WTC11 (cell line): ENCODE data around the gene ARMH2. TPM values are rescaled to one million over a fixed set of nuclear protein-coding genes. Genes with fewer than 3 reads are reported as not detected.
"Not testable (repeated sequence)": the region's sequence is repeated elsewhere in the genome, so short reads cannot be mapped to it uniquely, and the experiment has no call there.

Source experiments
- ATAC-seq: fragments of 200-7000 bp; cut with Tn5 transposase; 2 replicates; pipeline ENCODE4 v1.10.0; 2021; ENCODE audit warnings: mild to moderate bottlenecking, moderate library complexity
- CTCF ChIA-PET: fragments of 300-600 bp; sonication (Branson Sonifier 250); formaldehyde crosslinking; loops from one replicate; lab custom pipeline; 2021; ENCODE audit warnings: antibody characterized with exemption; lab: Charles Lee
- POLR2A ChIA-PET: fragments of 350-600 bp; sonication (Branson Sonifier 250); formaldehyde crosslinking; loops from one replicate; lab custom pipeline; 2021; ENCODE audit warnings: antibody characterized with exemption; lab: Charles Lee
- DNase-seq: peaks from one replicate; pipeline ENCODE4 v3.0.0; 2021; ENCODE audit warnings: low spot score
- H3K27ac Mint-ChIP-seq: 2 replicates; pipeline ENCODE4 v1.8.0; 2021; ENCODE audit warnings: mixed read lengths
- H3K27me3 Mint-ChIP-seq: 2 replicates; pipeline ENCODE4 v1.8.0; 2021; ENCODE audit warnings: low read depth, mild to moderate bottlenecking, moderate library complexity, mixed read lengths
- H3K36me3 Mint-ChIP-seq: 2 replicates; pipeline ENCODE4 v1.8.0; 2021; ENCODE audit warnings: mixed read lengths
- H3K4me1 Mint-ChIP-seq: 2 replicates; pipeline ENCODE4 v1.8.0; 2022; ENCODE audit warnings: mixed read lengths
- H3K4me3 Mint-ChIP-seq: 2 replicates; pipeline ENCODE4 v1.8.0; 2021; ENCODE audit warnings: mild to moderate bottlenecking, moderate library complexity, mixed read lengths
- H3K9me3 Mint-ChIP-seq: 2 replicates; pipeline ENCODE4 v1.8.0; 2021; ENCODE audit warnings: mixed read lengths
- ARID4B ChIP-seq: sonication (generic); formaldehyde crosslinking; IDR thresholded peaks from 2 replicates; pipeline ENCODE4 v1.8.0; 2023; ENCODE audit warnings: missing genetic modification reagents, mild to moderate bottlenecking, borderline replicate concordance
- ATF1 ChIP-seq: sonication (generic); formaldehyde crosslinking; IDR thresholded peaks from 2 replicates; pipeline ENCODE4 v1.8.1; 2023; ENCODE audit warnings: mild to moderate bottlenecking, moderate library complexity, missing genetic modification reagents
- ATF3 ChIP-seq: sonication (generic); formaldehyde crosslinking; conservative IDR thresholded peaks from 2 replicates; pipeline ENCODE4 v1.8.1; 2022; ENCODE audit warnings: mild to moderate bottlenecking, missing genetic modification reagents
- CDX4 ChIP-seq: fragments of 250-450 bp; sonication (Bioruptor Pico); IDR thresholded peaks from 2 replicates; pipeline ENCODE4 v1.9.0; 2021; ENCODE audit warnings: moderate library complexity, mild to moderate bottlenecking, inconsistent platforms, borderline replicate concordance
- CREM ChIP-seq: sonication (generic); formaldehyde crosslinking; IDR thresholded peaks from 2 replicates; pipeline ENCODE4 v1.8.1; 2022; ENCODE audit warnings: mild to moderate bottlenecking, missing genetic modification reagents, moderate library complexity
- ESRRA ChIP-seq: sonication (generic); formaldehyde crosslinking; IDR thresholded peaks from 2 replicates; pipeline ENCODE4 v1.8.1; 2022; ENCODE audit warnings: mild to moderate bottlenecking, missing genetic modification reagents, borderline replicate concordance
- GABPB1 ChIP-seq: sonication (generic); formaldehyde crosslinking; IDR thresholded peaks from 2 replicates; pipeline ENCODE4 v1.8.1; 2023; ENCODE audit warnings: mild to moderate bottlenecking, missing genetic modification reagents
- MXD4 ChIP-seq: fragments of 250-450 bp; sonication (Bioruptor Pico); IDR thresholded peaks from 2 replicates; pipeline ENCODE4 v1.8.0; 2021; ENCODE audit warnings: mild to moderate bottlenecking, moderate library complexity, borderline replicate concordance
- NFE2L1 ChIP-seq: sonication (generic); formaldehyde crosslinking; IDR thresholded peaks from 2 replicates; pipeline ENCODE4 v1.8.1; 2023; ENCODE audit warnings: missing genetic modification reagents
- NFYB ChIP-seq: sonication (generic); formaldehyde crosslinking; conservative IDR thresholded peaks from 2 replicates; pipeline ENCODE4 v1.8.0; 2022; ENCODE audit warnings: low read depth, missing genetic modification reagents
- NR1H2 ChIP-seq: sonication (generic); formaldehyde crosslinking; IDR thresholded peaks from 2 replicates; pipeline ENCODE4 v1.9.0; 2021; ENCODE audit warnings: mild to moderate bottlenecking, moderate library complexity, missing genetic modification reagents
- SMAD4 ChIP-seq: sonication (generic); formaldehyde crosslinking; IDR thresholded peaks from 2 replicates; pipeline ENCODE4 v1.8.0; 2022; ENCODE audit warnings: mild to moderate bottlenecking, missing genetic modification reagents
- ZNF219 ChIP-seq: sonication (generic); formaldehyde crosslinking; IDR thresholded peaks from 2 replicates; pipeline ENCODE4 v1.8.0; 2023; ENCODE audit warnings: missing genetic modification reagents, mild to moderate bottlenecking, borderline replicate concordance
- ZNF263 ChIP-seq: sonication (generic); formaldehyde crosslinking; IDR thresholded peaks from 2 replicates; pipeline ENCODE4 v1.8.1; 2022; ENCODE audit warnings: low read depth, mild to moderate bottlenecking, moderate library complexity, missing genetic modification reagents
- ZNF416 ChIP-seq: fragments of 250-450 bp; sonication (Bioruptor Pico); IDR thresholded peaks from 2 replicates; pipeline ENCODE4 v1.9.0; 2021; ENCODE audit warnings: mild to moderate bottlenecking, inconsistent platforms
- ZNF671 ChIP-seq: fragments of 250-450 bp; sonication (Bioruptor Pico); IDR thresholded peaks from 2 replicates; pipeline ENCODE4 v1.8.0; 2021; ENCODE audit warnings: mild to moderate bottlenecking
- total RNA-seq: library from RNA; stranded (reverse); gene quantifications from 3 replicates; pipeline ENCODE4 v1.2.3, GENCODE V29; 2021
- TF ChIP-seq, protein P1 (sequence below): sonication (generic); formaldehyde crosslinking; IDR thresholded peaks from 2 replicates; pipeline ENCODE4 v1.8.0; 2022; ENCODE audit warnings: mild to moderate bottlenecking, missing genetic modification reagents

Gene ARMH2
- total RNA-seq, 1 experiment from 2014 or later, result not detected

- H3K4me1 Mint-ChIP-seq, H3K36me3 Mint-ChIP-seq, H3K4me3 Mint-ChIP-seq, DNase-seq, ATAC-seq, POLR2A ChIA-PET, CTCF ChIA-PET, H3K27ac Mint-ChIP-seq, H3K27me3 Mint-ChIP-seq: not testable (repeated sequence)
- H3K9me3 Mint-ChIP-seq, result peaks cover 31% of the 10 kb centered on the region
Measured at GRCh38 chr6:24754378-24754777, 44.3 kb downstream of the ARMH2 start.

GRCh38 chr6:24753545-24753944 is 45.2 kb downstream of the ARMH2 start:
- Mint-ChIP-seq H3K4me1 (0 out of 2 replicates have a peak, but pooled peaks cover 2% of the 10 kb centered on the region), H3K9me3 (peaks cover 31% of the 10 kb centered on the region), H3K36me3 (no peaks in the 10 kb centered on the region), H3K4me3 (no peak overlapping the region), H3K27me3 (no peaks in the 10 kb centered on the region), H3K27ac (no peak overlapping the region)
- CTCF ChIA-PET, result no interaction called here
- POLR2A ChIA-PET, result no interaction called here
- ATAC-seq (no peak), DNase-seq (no peak)
- TF ChIP-seq ESRRA (no peak), MXD4 (no peak), ZNF416 (CRISPR knock-in tag) (no peak), ZNF671 (CRISPR knock-in tag) (no peak), ZNF219 (CRISPR knock-in tag) (no peak), CDX4 (CRISPR knock-in tag) (no peak), ATF1 (CRISPR knock-in tag) (no peak), GABPB1 (CRISPR knock-in tag) (no peak), ZNF263 (CRISPR knock-in tag) (no peak), SMAD4 (no peak), NFE2L1 (no peak), NR1H2 (CRISPR knock-in tag) (no peak), ARID4B (CRISPR knock-in tag) (no peak)
- TF ChIP-seq, protein P1, sequence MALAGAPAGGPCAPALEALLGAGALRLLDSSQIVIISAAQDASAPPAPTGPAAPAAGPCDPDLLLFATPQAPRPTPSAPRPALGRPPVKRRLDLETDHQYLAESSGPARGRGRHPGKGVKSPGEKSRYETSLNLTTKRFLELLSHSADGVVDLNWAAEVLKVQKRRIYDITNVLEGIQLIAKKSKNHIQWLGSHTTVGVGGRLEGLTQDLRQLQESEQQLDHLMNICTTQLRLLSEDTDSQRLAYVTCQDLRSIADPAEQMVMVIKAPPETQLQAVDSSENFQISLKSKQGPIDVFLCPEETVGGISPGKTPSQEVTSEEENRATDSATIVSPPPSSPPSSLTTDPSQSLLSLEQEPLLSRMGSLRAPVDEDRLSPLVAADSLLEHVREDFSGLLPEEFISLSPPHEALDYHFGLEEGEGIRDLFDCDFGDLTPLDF (CRISPR knock-in tag), result no peak

GRCh38 chr6:24752917-24753492 is 45.7 kb downstream of the ARMH2 start:
- TF ChIP-seq NFYB (CRISPR knock-in tag), result no peak
- TF ChIP-seq, protein P1 (CRISPR knock-in tag), result no peak
- TF ChIP-seq CREM, result no peak
- TF ChIP-seq NFE2L1, result no peak
- TF ChIP-seq ATF3 (CRISPR knock-in tag), result no peak
- ATAC-seq (no peak), DNase-seq (no peak)
- Mint-ChIP-seq H3K9me3 (peaks cover 31% of the 10 kb centered on the region), H3K4me1 (0 out of 2 replicates have a peak, but pooled peaks cover 2% of the 10 kb centered on the region), H3K27ac (no peak overlapping the region), H3K4me3 (no peak overlapping the region), H3K27me3 (no peaks in the 10 kb centered on the region), H3K36me3 (no peaks in the 10 kb centered on the region)
- CTCF ChIA-PET, result no interaction called here
- POLR2A ChIA-PET, result no interaction called here
